Caco-2 (cell line): ENCODE measurements around the gene DCK. TPM values are rescaled to one million over a fixed set of nuclear protein-coding genes. Genes with fewer than 3 reads are reported as not detected.

Experiments used
- BruUV-seq: library from RNA; stranded (reverse); fragments of 400-500 nt; replicated peaks from 2 replicates; lab custom pipeline; 2021; lab: Mats Ljungman, UMichigan
- CTCF ChIA-PET: fragments of 300-600 bp; sonication (Branson Sonifier 250); formaldehyde crosslinking; loops from one replicate; lab custom pipeline; 2022; ENCODE audit warnings: antibody characterized with exemption; lab: Charles Lee
- POLR2A ChIA-PET: fragments of 300-600 bp; sonication (Branson Sonifier 250); formaldehyde crosslinking; loops from one replicate; lab custom pipeline; 2022; ENCODE audit warnings: antibody characterized with exemption; lab: Charles Lee
- DNase-seq, 2 experiments: peaks; one replicate each; pipeline versions ENCODE4 v3.0.0 to v3.0.0-alpha.2; 2020 to 2022
- H3K27me3 ChIP-seq: replicated peaks from 2 replicates; pipeline ENCODE4 v1.6.0; 2011; ENCODE audit warnings: low read length; ENCODE audit not compliant: control insufficient read depth, insufficient read depth
- H3K36me3 ChIP-seq: 2 replicates; pipeline ENCODE4 v1.5.1; 2011; ENCODE audit warnings: low read length; ENCODE audit not compliant: control insufficient read depth, insufficient read depth
- H3K4me1 ChIP-seq: fragments of 250-450 bp; sonication (Bioruptor Pico); 2 replicates; pipeline ENCODE4 v1.5.1; 2020; ENCODE audit warnings: mild to moderate bottlenecking
- H3K4me3 ChIP-seq: 2 replicates; pipeline ENCODE4 v1.5.1; 2011; ENCODE audit warnings: low read depth, mild to moderate bottlenecking, control low read depth, low read length
- H3K9me3 ChIP-seq: fragments of 250-450 bp; sonication (Bioruptor Pico); 2 replicates; pipeline ENCODE4 v1.5.1; 2020; ENCODE audit warnings: mild to moderate bottlenecking, moderate library complexity
- H3K27ac Mint-ChIP-seq: one replicate; pipeline ENCODE4 v1.8.0; 2022; ENCODE audit warnings: mixed read lengths; ENCODE audit not compliant: unreplicated experiment
- H3K27me3 Mint-ChIP-seq: one replicate; pipeline ENCODE4 v1.8.0; 2022; ENCODE audit warnings: mixed read lengths; ENCODE audit not compliant: insufficient read depth, unreplicated experiment
- H3K36me3 Mint-ChIP-seq: one replicate; pipeline ENCODE4 v1.8.0; 2022; ENCODE audit warnings: mild to moderate bottlenecking, mixed read lengths; ENCODE audit not compliant: insufficient read depth, unreplicated experiment
- H3K4me1 Mint-ChIP-seq: one replicate; pipeline ENCODE4 v1.8.0; 2022; ENCODE audit warnings: low read depth, mixed read lengths; ENCODE audit not compliant: unreplicated experiment
- H3K4me3 Mint-ChIP-seq: one replicate; pipeline ENCODE4 v1.8.0; 2022; ENCODE audit warnings: mild to moderate bottlenecking, moderate library complexity, mixed read lengths; ENCODE audit not compliant: unreplicated experiment
- H3K9me3 Mint-ChIP-seq: one replicate; pipeline ENCODE4 v1.8.0; 2022; ENCODE audit warnings: mixed read lengths; ENCODE audit not compliant: unreplicated experiment
- intact Hi-C: fragments of 100-400 bp; cut with micrococcal nuclease; formaldehyde crosslinking; loops from one replicate; pipeline ENCODE4 v1.10.0; 2022; ENCODE audit not compliant: unreplicated experiment
- total RNA-seq: library from RNA; stranded (reverse); gene quantifications from 2 replicates; pipeline ENCODE4 v1.2.3, GENCODE V29; 2022
- TF ChIP-seq, protein P1 (sequence below), 2 experiments: fragments of 200-600 bp in 1 of 2; IDR thresholded peaks; 1 replicate in 1 of 2; 2 replicates in 1 of 2; pipeline versions ENCODE4 v1.5.1 to v1.8.0; 2011 to 2022; ENCODE audit warnings: antibody characterized with exemption in 1 of 2, control low read depth in 1 of 2, inconsistent platforms in 1 of 2, low read depth in 1 of 2, low read length in 1 of 2, mild to moderate bottlenecking in 1 of 2, moderate library complexity in 1 of 2; ENCODE audit not compliant: insufficient read depth in 1 of 2, severe bottlenecking in 1 of 2, unreplicated experiment in 1 of 2

Gene DCK
- total RNA-seq, 1 experiment from 2014 or later, result 19.6 TPM

- intact Hi-C loops, result loop anchor here (2.0 to 10.0 kb wide), 3 partner anchors 16 to 390 kb away; partner anchors contain the start of gene GRSF1
- Mint-ChIP-seq H3K27me3 (no peaks in the 10 kb centered on the region), H3K4me3 (peak overlapping the region; percentile 91), H3K36me3 (peaks cover 22% of the 10 kb centered on the region), H3K9me3 (no peaks in the 10 kb centered on the region), H3K4me1 (peaks cover 18% of the 10 kb centered on the region), H3K27ac (peak overlapping the region; percentile 88)
- TSS peak; percentile 45 for BruUV-seq
- ChIA-PET POLR2A (interaction anchor here (0.5 kb wide), 1 partner anchor 15 kb away, joined by 6 read pairs; no protein-coding TSS in a partner anchor), CTCF (interaction anchor here (0.7 kb wide), 1 partner anchor 15 kb away, joined by 3 read pairs; no protein-coding TSS in a partner anchor)
- H3K9me3 ChIP-seq, result no peaks in the 10 kb centered on the region
- no peak for DNase-seq
- TF ChIP-seq, protein P1, sequence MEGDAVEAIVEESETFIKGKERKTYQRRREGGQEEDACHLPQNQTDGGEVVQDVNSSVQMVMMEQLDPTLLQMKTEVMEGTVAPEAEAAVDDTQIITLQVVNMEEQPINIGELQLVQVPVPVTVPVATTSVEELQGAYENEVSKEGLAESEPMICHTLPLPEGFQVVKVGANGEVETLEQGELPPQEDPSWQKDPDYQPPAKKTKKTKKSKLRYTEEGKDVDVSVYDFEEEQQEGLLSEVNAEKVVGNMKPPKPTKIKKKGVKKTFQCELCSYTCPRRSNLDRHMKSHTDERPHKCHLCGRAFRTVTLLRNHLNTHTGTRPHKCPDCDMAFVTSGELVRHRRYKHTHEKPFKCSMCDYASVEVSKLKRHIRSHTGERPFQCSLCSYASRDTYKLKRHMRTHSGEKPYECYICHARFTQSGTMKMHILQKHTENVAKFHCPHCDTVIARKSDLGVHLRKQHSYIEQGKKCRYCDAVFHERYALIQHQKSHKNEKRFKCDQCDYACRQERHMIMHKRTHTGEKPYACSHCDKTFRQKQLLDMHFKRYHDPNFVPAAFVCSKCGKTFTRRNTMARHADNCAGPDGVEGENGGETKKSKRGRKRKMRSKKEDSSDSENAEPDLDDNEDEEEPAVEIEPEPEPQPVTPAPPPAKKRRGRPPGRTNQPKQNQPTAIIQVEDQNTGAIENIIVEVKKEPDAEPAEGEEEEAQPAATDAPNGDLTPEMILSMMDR (IDR thresholded peaks at IDR 0.05; ENCODE audit: insufficient read depth in 1 of 2, low read depth in 1 of 2, low read length in 1 of 2, severe bottlenecking in 1 of 2, unreplicated experiment in 1 of 2), result no peak
- no peaks in the 10 kb centered on the region for H3K27me3 ChIP-seq
- peaks cover 9% of the 10 kb centered on the region for H3K4me1 ChIP-seq
- H3K36me3 ChIP-seq, result no peaks in the 10 kb centered on the region; the same call in 1 of the 2 replicates
- H3K4me3 ChIP-seq, result peak overlapping the region; percentile 83
Measured at GRCh38 chr4:70994387-70995099, 1.1 kb downstream of the DCK start.

DNA sequence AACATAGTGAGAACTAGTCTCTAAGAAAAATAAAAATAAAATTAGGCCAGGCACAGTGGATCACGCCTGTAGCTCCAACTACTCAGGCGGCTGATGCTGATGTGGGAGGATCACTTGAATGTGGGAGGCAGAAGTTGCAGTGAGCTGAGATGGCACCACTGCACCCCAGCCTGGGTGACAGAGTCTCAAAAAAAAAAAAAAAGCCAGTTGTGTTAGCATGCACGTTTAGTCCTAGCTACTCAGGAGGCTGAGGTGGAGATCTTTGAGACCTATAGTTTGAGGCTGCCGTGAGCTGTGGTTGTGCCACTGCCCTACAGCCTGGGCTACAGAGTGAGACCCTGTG is 2.5 kb downstream of the DCK start:
- peaks cover 9% of the 10 kb centered on the region for H3K4me1 ChIP-seq
- Mint-ChIP-seq H3K4me3 (peak overlapping the region; percentile 91), H3K27ac (no peak overlapping the region), H3K36me3 (peaks cover 36% of the 10 kb centered on the region), H3K27me3 (no peaks in the 10 kb centered on the region), H3K4me1 (peaks cover 18% of the 10 kb centered on the region), H3K9me3 (no peaks in the 10 kb centered on the region)
- no peaks in the 10 kb centered on the region for H3K9me3 ChIP-seq
- H3K36me3 ChIP-seq, result no peaks in the 10 kb centered on the region; the same call in 1 of the 2 replicates
- no peak for DNase-seq
- intact Hi-C loops, result loop anchor here (10.0 kb wide), 1 partner anchor 391 kb away; no protein-coding TSS in a partner anchor
- BruUV-seq, result no TSS peak
- TF ChIP-seq, protein P1 (IDR thresholded peaks at IDR 0.05; ENCODE audit: insufficient read depth in 1 of 2, low read depth in 1 of 2, low read length in 1 of 2, severe bottlenecking in 1 of 2, unreplicated experiment in 1 of 2), result no peak
- H3K27me3 ChIP-seq, result no peaks in the 10 kb centered on the region
- CTCF ChIA-PET, result interaction anchor here (1.8 kb wide), 1 partner anchor 14 kb away, joined by 8 read pairs; no protein-coding TSS in a partner anchor
- POLR2A ChIA-PET, result no interaction called here
- H3K4me3 ChIP-seq, result no peak overlapping the region

DNA sequence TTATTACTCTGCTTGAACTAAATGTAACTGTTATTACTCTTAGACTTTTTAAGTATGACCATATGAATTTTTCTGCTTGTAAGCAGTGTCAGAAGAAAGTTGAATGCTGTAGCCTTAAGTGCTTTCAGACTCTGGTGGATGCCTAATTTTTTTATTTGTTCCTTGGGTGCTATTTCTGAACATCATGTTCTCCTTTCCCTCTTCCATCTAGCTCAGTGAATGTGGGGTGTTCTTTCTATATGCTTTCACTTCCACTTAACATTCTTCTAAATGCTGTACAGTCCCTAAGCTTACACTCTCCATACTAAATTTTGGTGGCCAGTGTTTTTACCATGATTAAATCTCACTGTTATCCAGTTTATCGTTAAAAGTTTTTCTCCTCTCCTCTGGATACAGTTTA is 3.6 kb downstream of the DCK start:
- peaks cover 43% of the 10 kb centered on the region for H3K36me3 Mint-ChIP-seq
- BruUV-seq, result no TSS peak
- POLR2A ChIA-PET, result no interaction called here

More for the DNA sequence above, 3.6 kb downstream of the DCK start:
- H3K4me3 ChIP-seq, result no peak overlapping the region
- Mint-ChIP-seq H3K4me1 (peaks cover 11% of the 10 kb centered on the region), H3K4me3 (no peak overlapping the region), H3K27me3 (no peaks in the 10 kb centered on the region), H3K27ac (peak overlapping the region; percentile 30), H3K9me3 (no peaks in the 10 kb centered on the region)
- CTCF ChIA-PET, result interaction anchor here (1.8 kb wide), 1 partner anchor 13 kb away, joined by 8 read pairs; no protein-coding TSS in a partner anchor
- no peaks in the 10 kb centered on the region; the same call in 1 of the 2 replicates for H3K36me3 ChIP-seq
- DNase-seq, result no peak
- no peaks in the 10 kb centered on the region for H3K9me3 ChIP-seq
- peaks cover 8% of the 10 kb centered on the region for H3K4me1 ChIP-seq
- intact Hi-C loops, result loop anchor here (10.0 kb wide), 1 partner anchor 392 kb away; no protein-coding TSS in a partner anchor
- no peaks in the 10 kb centered on the region for H3K27me3 ChIP-seq
- TF ChIP-seq, protein P1 (IDR thresholded peaks at IDR 0.05; ENCODE audit: insufficient read depth in 1 of 2, low read depth in 1 of 2, low read length in 1 of 2, severe bottlenecking in 1 of 2, unreplicated experiment in 1 of 2), result no peak
